GM21619 (cell line): Measurements from ENCODE around the gene LRRK2.

Experiments used
- ATAC-seq: cut with Tn5 transposase; IDR thresholded peaks from one replicate; pipeline ENCODE4 v1.9.1; 2021; ENCODE audit not compliant: unreplicated experiment

LRRK2 gene

GRCh38 chr12:40390980-40391379, 166.2 kb downstream of the LRRK2 start:
- no peak for ATAC-seq

DNA sequence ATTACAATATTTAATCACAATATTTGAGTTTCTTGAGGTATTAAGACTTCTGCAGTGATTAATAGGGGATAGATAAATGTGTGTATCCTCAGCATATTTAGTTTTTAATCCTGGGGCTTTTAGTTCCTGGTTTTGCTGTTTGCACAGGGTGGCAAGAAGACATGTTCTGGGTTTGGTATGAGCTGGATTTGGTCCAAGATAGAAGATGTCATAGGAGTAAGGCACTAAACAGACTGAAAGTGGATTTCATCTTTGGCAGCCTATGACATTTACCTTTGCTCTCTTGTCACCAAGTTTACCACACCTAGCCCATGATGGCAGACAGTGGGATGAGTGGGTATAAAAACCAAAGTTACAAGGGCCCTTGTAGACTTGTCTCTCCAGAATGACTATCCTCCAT, 168.2 kb downstream of the LRRK2 start:
- ATAC-seq: no peak

DNA sequence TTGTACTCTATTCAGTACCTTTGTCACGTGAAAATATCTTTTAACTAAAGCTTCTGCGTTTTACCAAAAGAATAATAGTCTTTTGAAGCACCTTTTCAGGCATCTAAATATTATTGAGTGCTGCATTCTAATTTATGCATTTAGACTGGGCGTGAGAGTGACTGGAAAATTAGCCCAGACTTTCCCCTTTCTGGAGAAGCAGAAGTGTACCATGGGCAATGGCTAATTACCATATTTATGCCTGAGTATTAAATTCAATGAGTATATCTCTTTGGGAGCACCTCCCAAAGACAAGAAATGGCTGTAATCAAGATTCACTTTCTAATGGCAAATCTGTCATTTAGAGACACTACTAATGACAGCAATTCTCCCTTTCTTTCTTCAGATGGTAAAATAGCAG, 174.9 kb downstream of the LRRK2 start:
- ATAC-seq: no peak

- no peak for ATAC-seq
Measured at GRCh38 chr12:40405419-40405818, 180.6 kb downstream of the LRRK2 start.
